ENCODE results near the gene SSC5D.

The SSC5D gene

DNA sequence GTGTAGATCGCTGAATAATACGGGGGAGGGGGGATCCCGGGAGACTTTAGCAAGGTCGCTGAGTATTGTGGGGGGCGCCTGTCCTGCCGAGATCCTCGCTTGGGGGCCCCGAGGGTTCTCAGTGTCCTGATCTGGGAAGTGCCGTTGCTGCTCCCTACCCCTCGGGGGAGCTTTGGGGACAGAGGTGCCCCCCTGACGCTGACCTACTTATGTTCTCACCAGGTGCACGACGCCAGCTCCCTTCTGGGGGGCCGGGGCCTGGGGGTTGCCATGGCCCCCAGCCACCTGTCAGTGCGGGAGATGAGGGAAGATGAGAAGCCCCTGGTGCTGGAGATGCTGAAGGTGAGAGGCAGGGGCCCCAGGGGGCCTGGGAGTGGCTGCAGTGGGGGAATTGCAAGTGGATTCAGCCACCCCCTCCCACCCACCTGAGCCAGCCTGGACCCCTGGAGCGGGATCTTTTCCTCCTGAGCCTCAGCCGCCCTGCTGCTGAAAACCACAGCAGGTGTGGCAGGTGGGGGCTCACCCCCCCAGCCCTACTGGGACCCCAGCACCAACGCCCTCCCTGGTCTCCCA is 2.7 kb upstream of the SSC5D start:
- TF ChIP-seq, protein P1, sequence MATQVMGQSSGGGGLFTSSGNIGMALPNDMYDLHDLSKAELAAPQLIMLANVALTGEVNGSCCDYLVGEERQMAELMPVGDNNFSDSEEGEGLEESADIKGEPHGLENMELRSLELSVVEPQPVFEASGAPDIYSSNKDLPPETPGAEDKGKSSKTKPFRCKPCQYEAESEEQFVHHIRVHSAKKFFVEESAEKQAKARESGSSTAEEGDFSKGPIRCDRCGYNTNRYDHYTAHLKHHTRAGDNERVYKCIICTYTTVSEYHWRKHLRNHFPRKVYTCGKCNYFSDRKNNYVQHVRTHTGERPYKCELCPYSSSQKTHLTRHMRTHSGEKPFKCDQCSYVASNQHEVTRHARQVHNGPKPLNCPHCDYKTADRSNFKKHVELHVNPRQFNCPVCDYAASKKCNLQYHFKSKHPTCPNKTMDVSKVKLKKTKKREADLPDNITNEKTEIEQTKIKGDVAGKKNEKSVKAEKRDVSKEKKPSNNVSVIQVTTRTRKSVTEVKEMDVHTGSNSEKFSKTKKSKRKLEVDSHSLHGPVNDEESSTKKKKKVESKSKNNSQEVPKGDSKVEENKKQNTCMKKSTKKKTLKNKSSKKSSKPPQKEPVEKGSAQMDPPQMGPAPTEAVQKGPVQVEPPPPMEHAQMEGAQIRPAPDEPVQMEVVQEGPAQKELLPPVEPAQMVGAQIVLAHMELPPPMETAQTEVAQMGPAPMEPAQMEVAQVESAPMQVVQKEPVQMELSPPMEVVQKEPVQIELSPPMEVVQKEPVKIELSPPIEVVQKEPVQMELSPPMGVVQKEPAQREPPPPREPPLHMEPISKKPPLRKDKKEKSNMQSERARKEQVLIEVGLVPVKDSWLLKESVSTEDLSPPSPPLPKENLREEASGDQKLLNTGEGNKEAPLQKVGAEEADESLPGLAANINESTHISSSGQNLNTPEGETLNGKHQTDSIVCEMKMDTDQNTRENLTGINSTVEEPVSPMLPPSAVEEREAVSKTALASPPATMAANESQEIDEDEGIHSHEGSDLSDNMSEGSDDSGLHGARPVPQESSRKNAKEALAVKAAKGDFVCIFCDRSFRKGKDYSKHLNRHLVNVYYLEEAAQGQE (IDR thresholded peaks at IDR 0.05; ENCODE audit: insufficient read depth in 1 of 2, low read depth in 2 of 2, low read length in 2 of 2) = no peak
- TF ChIP-seq TAF1 (IDR thresholded peaks at IDR 0.05; ENCODE audit: borderline replicate concordance, insufficient read depth, low read length) (no peak), POLR2AphosphoS5 (IDR thresholded peaks at IDR 0.05; ENCODE audit: low read depth, low read length) (no peak; the same call in 1 of the 2 replicates)

DNA sequence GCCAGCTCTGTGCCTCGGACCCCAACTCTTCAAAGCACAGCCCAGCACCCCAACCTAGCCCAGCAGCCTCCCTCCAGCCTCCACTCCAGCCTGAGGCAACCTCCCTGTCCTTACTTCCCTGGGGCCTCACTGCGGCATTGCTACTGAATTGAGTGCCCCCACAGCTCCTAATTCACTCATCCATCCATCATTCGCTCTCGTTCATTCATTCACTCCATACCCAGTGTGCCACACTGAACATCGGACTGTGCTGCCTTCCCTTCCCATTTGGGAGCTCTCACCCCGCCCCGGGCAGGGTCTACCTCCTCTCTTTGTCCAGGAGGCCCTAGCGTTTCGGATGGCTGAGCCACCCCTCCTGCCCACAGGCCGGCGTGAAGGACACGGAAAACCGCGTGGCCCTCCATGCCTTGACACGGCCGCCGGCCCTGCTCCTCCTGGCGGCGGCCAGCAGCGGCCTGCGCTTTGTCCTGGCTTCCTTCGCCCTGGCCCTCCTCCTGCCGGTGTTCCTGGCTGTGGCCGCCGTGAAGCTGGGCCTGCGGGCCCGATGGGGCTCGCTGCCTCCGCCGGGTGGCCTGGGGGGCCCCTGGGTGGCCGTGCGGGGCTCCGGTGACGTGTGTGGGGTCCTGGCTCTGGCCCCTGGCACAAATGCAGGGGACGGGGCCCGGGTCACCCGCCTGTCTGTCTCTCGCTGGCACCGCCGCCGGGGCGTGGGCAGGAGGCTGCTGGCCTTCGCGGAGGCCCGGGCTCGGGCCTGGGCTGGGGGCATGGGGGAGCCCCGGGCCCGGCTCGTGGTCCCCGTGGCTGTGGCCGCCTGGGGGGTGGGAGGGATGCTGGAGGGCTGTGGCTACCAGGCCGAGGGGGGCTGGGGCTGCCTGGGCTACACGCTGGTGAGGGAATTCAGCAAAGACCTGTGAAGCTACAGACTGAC is 1.9 kb upstream of the SSC5D start:
- TF ChIP-seq FOXP2 (optimal IDR thresholded peaks at IDR 0.05; ENCODE audit: borderline replicate concordance, extremely low read depth, extremely low read length, insufficient read depth) (no peak), POLR2AphosphoS5 (IDR thresholded peaks at IDR 0.05; ENCODE audit: low read depth, low read length) (no peak; the same call in 1 of the 2 replicates), SIN3A (IDR thresholded peaks at IDR 0.05; ENCODE audit: borderline replicate concordance, insufficient read depth, low read length) (no peak), TAF1 (IDR thresholded peaks at IDR 0.05; ENCODE audit: borderline replicate concordance, insufficient read depth, low read length) (no peak)
- TF ChIP-seq, protein P1 (IDR thresholded peaks at IDR 0.05; ENCODE audit: insufficient read depth in 1 of 2, low read depth in 2 of 2, low read length in 2 of 2) = no peak

DNA sequence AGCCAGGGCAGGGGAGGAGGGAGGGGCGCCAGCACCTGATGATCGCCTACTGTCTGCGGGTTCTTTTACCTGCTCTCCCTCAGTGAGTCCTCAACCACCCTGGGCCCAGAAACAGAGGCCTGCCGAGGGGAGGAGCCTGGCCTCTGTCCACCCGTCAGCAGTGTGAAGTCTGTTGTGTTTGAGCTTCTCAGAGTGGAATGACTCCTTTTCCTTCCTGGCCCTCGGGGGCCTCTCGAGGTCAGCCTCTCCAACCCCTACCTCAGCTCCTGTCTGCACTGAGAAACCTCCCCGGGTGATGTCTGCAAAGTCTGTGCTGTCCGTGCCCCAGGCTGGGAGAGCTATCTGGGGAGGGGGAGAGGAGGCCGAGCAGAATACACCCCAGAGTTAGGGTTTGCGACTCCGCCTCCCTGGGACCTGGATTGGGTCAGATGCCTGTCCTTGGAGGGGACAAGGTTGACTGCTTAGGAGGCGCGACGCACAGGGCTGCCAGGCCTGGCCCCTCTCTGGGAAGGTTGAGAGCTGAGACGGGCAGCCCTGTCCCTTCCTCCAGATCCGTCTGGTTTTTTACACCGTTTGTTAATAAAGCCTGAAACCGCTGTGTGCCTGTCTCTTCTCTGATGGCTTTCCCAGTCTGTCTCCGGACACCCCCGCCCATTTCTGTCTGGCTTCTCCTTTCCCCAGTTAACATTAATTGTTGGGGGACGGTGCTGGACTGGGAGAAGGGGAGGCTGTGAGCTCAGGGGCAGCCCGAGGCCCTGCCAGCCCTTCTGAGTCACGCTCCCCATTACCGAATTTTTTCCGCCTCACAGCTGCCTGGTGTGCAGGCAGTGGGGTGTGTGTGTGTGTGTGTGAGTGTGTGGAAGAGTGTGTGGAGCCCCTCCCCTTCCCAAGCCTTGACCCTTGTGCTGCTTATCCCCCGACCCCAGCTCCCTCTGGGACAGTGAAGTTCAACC is 989 bp upstream of the SSC5D start:
- TF ChIP-seq POLR2AphosphoS5 (IDR thresholded peaks at IDR 0.05; ENCODE audit: low read depth, low read length) (peak; percentile 72), SIN3A (IDR thresholded peaks at IDR 0.05; ENCODE audit: borderline replicate concordance, insufficient read depth, low read length) (0 out of 2 replicates have a peak, but pooled peaks have one; percentile 12), TAF1 (IDR thresholded peaks at IDR 0.05; ENCODE audit: borderline replicate concordance, insufficient read depth, low read length) (0 out of 2 replicates have a peak, but pooled peaks have one; percentile 41), FOXP2 (optimal IDR thresholded peaks at IDR 0.05; ENCODE audit: borderline replicate concordance, extremely low read depth, extremely low read length, insufficient read depth) (no peak)
- TF ChIP-seq, protein P1 (IDR thresholded peaks at IDR 0.05; ENCODE audit: insufficient read depth in 1 of 2, low read depth in 2 of 2, low read length in 2 of 2) = peak in 1 of 2 experiments; percentile 28; a peak in 2 of 4 replicates

DNA sequence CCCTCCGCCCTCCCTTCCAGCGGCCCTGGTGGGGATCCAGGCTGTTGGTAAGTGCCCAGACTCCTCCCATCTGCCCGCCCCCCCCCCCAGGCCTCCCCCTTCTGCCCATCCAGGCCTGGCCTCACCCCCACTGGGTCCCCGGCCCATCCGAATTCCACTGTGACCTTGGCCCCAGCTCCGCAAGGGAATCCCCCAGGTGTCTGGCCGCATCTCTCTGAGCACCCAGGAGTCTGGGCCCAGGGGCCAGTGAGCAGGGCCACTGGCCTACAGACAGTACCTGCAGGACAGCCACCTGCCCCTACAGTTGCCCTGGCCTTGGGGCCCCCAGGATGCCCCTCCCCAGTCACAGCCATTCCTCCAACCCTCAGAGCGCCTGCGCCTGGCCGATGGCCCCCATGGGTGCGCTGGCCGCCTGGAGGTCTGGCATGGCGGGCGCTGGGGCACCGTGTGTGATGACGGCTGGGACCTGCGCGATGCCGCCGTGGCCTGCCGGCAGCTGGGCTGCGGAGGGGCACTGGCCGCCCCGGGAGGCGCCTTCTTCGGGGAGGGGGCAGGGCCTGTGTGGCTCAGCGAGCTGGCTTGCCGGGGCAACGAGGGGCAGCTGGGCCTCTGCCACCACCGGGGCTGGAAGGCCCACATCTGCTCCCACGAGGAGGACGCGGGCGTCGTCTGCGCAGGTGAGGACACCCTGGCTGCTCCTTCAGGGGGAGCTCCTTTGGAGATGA is 912 bp downstream of the SSC5D start:
- TF ChIP-seq TAF1 (IDR thresholded peaks at IDR 0.05; ENCODE audit: borderline replicate concordance, insufficient read depth, low read length) (no peak), POLR2AphosphoS5 (IDR thresholded peaks at IDR 0.05; ENCODE audit: low read depth, low read length) (no peak), SIN3A (IDR thresholded peaks at IDR 0.05; ENCODE audit: borderline replicate concordance, insufficient read depth, low read length) (no peak), FOXP2 (optimal IDR thresholded peaks at IDR 0.05; ENCODE audit: borderline replicate concordance, extremely low read depth, extremely low read length, insufficient read depth) (no peak)
- TF ChIP-seq, protein P1 (IDR thresholded peaks at IDR 0.05; ENCODE audit: insufficient read depth in 1 of 2, low read depth in 2 of 2, low read length in 2 of 2) = no peak

All from PFSK-1 (cell line).